DND-41 (cell line): ENCODE data around the gene HCAR3.
A peak's percentile ranks its signal among the peaks of the same experiment; 100 is the strongest.
"Not testable (repeated sequence)": the region's sequence is repeated elsewhere in the genome, so short reads cannot be mapped to it uniquely, and the experiment has no call there.

Source experiments
- ATAC-seq: fragments of 200-7000 bp; cut with Tn5 transposase; 3 replicates; pipeline ENCODE4 v1.9.1; 2021; ENCODE audit warnings: low read depth; ENCODE audit not compliant: insufficient read depth
- DNase-seq: peaks from one replicate; pipeline ENCODE4 v3.0.0-alpha.2; 2020
- H2AFZ ChIP-seq: 2 replicates; pipeline ENCODE4 v1.6.0; 2012; ENCODE audit warnings: low read depth, low read length
- H3K27ac ChIP-seq: 2 replicates; pipeline ENCODE4 v1.5.1; 2012; ENCODE audit warnings: low read length, inconsistent platforms
- H3K27me3 ChIP-seq: fragments of 200-600 bp; sonication (generic); 2 replicates; pipeline ENCODE4 v1.6.0; 2012; ENCODE audit warnings: low read length, mild to moderate bottlenecking, inconsistent platforms; ENCODE audit not compliant: insufficient read depth, poor library complexity
- H3K36me3 ChIP-seq: 2 replicates; pipeline ENCODE4 v1.5.1; 2012; ENCODE audit warnings: low read length, inconsistent platforms; ENCODE audit not compliant: insufficient read depth
- H3K4me1 ChIP-seq: 2 replicates; pipeline ENCODE4 v1.5.1; 2012; ENCODE audit warnings: mild to moderate bottlenecking, low read length; ENCODE audit not compliant: insufficient read depth
- H3K4me2 ChIP-seq: 2 replicates; pipeline ENCODE4 v1.6.0; 2012; ENCODE audit warnings: mild to moderate bottlenecking, moderate library complexity, low read length, inconsistent platforms; ENCODE audit not compliant: insufficient read depth
- H3K4me3 ChIP-seq, 2 experiments: fragments of 200-600 bp in 1 of 2; shearing (Covaris generic) in 1 of 2; 2 replicates each; pipeline ENCODE4 v1.5.1; 2012 to 2016; ENCODE audit warnings: inconsistent platforms in 2 of 2, low read length in 2 of 2, mild to moderate bottlenecking in 2 of 2, low read depth in 1 of 2, moderate library complexity in 1 of 2
- H3K79me2 ChIP-seq: 2 replicates; pipeline ENCODE4 v1.6.0; 2012; ENCODE audit warnings: low read length, inconsistent platforms; ENCODE audit not compliant: insufficient read depth
- H3K9ac ChIP-seq: 2 replicates; pipeline ENCODE4 v1.6.0; 2012; ENCODE audit warnings: low read depth, mild to moderate bottlenecking, inconsistent platforms, low read length, moderate library complexity
- H3K9me3 ChIP-seq: 2 replicates; pipeline ENCODE4 v1.5.1; 2012; ENCODE audit warnings: low read length, moderate library complexity, mild to moderate bottlenecking, inconsistent platforms; ENCODE audit not compliant: insufficient read depth, severe bottlenecking
- H4K20me1 ChIP-seq: 2 replicates; pipeline ENCODE4 v1.6.0; 2012; ENCODE audit warnings: low read length; ENCODE audit not compliant: insufficient read depth
- CTCF ChIP-seq: IDR thresholded peaks from 2 replicates; pipeline ENCODE4 v1.5.1; 2012; ENCODE audit warnings: borderline replicate concordance, low read length, moderate library complexity, mild to moderate bottlenecking; ENCODE audit not compliant: poor library complexity, severe bottlenecking; ENCODE audit errors: extremely low read depth
- EZH2 ChIP-seq: IDR thresholded peaks from 3 replicates; pipeline ENCODE4 v1.6.1; 2012; ENCODE audit warnings: borderline replicate concordance, low read depth, mild to moderate bottlenecking, moderate library complexity, low read length, inconsistent platforms; ENCODE audit not compliant: severe bottlenecking

HCAR3 gene

GRCh38 chr12:122752464-122753318 is 36.1 kb upstream of the HCAR3 start, which contains the start of gene DENR:
DENR (plus strand) TSS chr12:122752824; CDS start chr12:122753702, 878 bp downstream.
- Histone ChIP-seq H3K27me3 (no peaks in the 10 kb centered on the region), H3K36me3 (peaks cover 45% of the 10 kb centered on the region), H3K9ac (peak within 1 kb of the TSS; percentile 86), H3K4me1 (peaks cover 37% of the 10 kb centered on the region), H2AFZ (peak within 1 kb of the TSS; percentile 79), H3K9me3 (no peaks in the 10 kb centered on the region), H3K79me2 (peaks cover 47% of the 10 kb centered on the region), H3K4me2 (peak within 1 kb of the TSS; percentile 88), H3K27ac (peak within 1 kb of the TSS; percentile 79), H3K4me3 (peak within 1 kb of the TSS; percentile 68 to 75), H4K20me1 (peaks cover 10% of the 10 kb centered on the region; the same call in 1 of the 2 replicates)
- DNase-seq (peak; percentile 99), ATAC-seq (peak; percentile 91)
- TF ChIP-seq CTCF, result peak; percentile 84
- TF ChIP-seq EZH2, result no peak

DNA sequence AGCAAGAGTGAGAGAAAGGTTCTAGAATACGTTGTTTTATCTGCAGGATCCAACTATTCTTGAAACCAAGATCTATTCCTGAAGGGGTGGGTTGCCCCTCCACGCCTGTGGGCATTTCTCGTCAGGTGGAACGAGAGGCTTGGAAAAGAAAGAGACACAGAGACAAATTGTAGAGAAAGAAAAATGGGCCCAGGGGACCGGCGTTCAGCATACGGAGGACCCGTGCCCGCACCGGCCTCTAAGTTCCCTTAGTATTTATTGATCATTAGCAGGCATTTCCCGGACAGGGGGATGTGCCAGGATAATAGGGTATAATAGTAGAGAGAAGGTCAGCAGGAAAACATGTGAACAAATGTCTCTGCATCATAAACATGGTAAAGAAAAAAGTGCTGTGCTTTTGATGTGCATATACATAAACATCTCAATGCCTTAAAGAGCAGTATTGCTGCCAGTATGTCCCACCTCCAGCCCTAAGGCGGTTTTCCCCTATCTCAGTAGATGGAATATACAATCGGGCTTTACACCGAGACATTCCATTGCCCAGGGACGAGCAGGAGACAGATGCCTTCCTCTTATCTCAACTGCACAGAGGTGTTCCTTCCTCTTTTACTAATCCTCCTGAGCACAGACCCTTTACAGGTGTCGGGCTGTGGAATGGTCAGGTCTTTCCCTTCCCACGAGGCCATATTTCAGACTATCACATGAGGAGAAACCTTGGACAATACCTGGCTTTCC is 34.3 kb upstream of the HCAR3 start:
- Histone ChIP-seq H3K36me3 (peaks cover 29% of the 10 kb centered on the region), H3K4me1 (peaks cover 32% of the 10 kb centered on the region), H3K79me2 (peaks cover 31% of the 10 kb centered on the region), H2AFZ (peak overlapping the region; percentile 41), H4K20me1 (peaks cover 10% of the 10 kb centered on the region; the same call in 1 of the 2 replicates)
- H3K4me2 ChIP-seq, DNase-seq, H3K9me3 ChIP-seq, ATAC-seq, H3K9ac ChIP-seq, H3K27me3 ChIP-seq, H3K27ac ChIP-seq, H3K4me3 ChIP-seq: not testable (repeated sequence)

- no peak for DNase-seq
- Histone ChIP-seq H3K4me2 (no peak overlapping the region), H3K4me1 (peaks cover 29% of the 10 kb centered on the region), H3K9me3 (no peaks in the 10 kb centered on the region), H3K36me3 (peaks cover 18% of the 10 kb centered on the region), H3K27ac (no peak overlapping the region), H4K20me1 (peaks cover 10% of the 10 kb centered on the region; the same call in 1 of the 2 replicates), H2AFZ (no peak overlapping the region), H3K4me3 (no peak overlapping the region), H3K9ac (no peak overlapping the region), H3K79me2 (peaks cover 21% of the 10 kb centered on the region), H3K27me3 (no peaks in the 10 kb centered on the region)
- no peak for TF ChIP-seq EZH2
- no peak for TF ChIP-seq CTCF
- ATAC-seq, result no peak
Measured at GRCh38 chr12:122749569-122750332, 33.1 kb upstream of the HCAR3 start.
